HCT116 (cell line): ENCODE results near the gene DPYD. TPM values are rescaled to one million over a fixed set of nuclear protein-coding genes. Genes with fewer than 3 reads are reported as not detected.

Experiments
- ATAC-seq: fragments of 200-7000 bp; cut with Tn5 transposase; 2 replicates; pipeline ENCODE4 v1.9.1; 2020; ENCODE audit warnings: mild to moderate bottlenecking, moderate library complexity
- BruUV-seq: library from RNA; stranded (reverse); fragments of 400-500 nt; replicated peaks from 2 replicates; lab custom pipeline; 2021; lab: Mats Ljungman, UMichigan
- CTCF ChIA-PET: fragments of 300-600 bp; sonication (Branson Sonifier 250); formaldehyde crosslinking; loops from one replicate; lab custom pipeline; 2021; ENCODE audit warnings: antibody characterized with exemption; lab: Charles Lee
- POLR2A ChIA-PET: fragments of 300-600, 350-600 bp; sonication (Branson Sonifier 250); formaldehyde crosslinking; loops from one replicate; lab custom pipeline; 2021; ENCODE audit warnings: antibody characterized with exemption; lab: Charles Lee
- RAD21 ChIA-PET, 2 experiments: fragments of 300-600 bp; sonication (Branson Sonifier 250); formaldehyde crosslinking; loops; one replicate each; lab custom pipeline; 2023; ENCODE audit warnings: low total read pairs in 2 of 2; ENCODE audit not compliant: uncharacterized antibody in 2 of 2, unreplicated experiment in 2 of 2, low non-redundant PET in 1 of 2; lab: Charles Lee
- DNase-seq: peaks from one replicate; pipeline ENCODE4 v3.0.0-alpha.2; 2010; ENCODE audit warnings: low read depth, low spot score
- H2AFZ ChIP-seq: fragments of 200-600 bp; shearing (Covaris generic), sonication (generic); 2 replicates; pipeline ENCODE4 v1.6.1; 2017; ENCODE audit warnings: low read depth, mixed run types, mixed read lengths, antibody characterized with exemption, low read length; ENCODE audit not compliant: poor library complexity, severe bottlenecking
- H3K27ac ChIP-seq: 2 replicates; pipeline ENCODE4 v1.5.1; 2012; ENCODE audit warnings: low read depth, low read length
- H3K27me3 ChIP-seq: fragments of 200-600 bp; sonication (generic); 2 replicates; pipeline ENCODE4 v1.6.1; 2016; ENCODE audit warnings: mixed run types, low read length, mixed read lengths; ENCODE audit not compliant: insufficient read depth
- H3K36me3 ChIP-seq, 2 experiments: fragments of 200-500 bp in 1 of 2; fragments of 200-600 bp in 1 of 2; sonication (Bioruptor generic) in 1 of 2; sonication (generic) in 1 of 2; 2 replicates each; pipeline versions ENCODE4 v1.5.1 to v1.6.1; 2014 to 2016; ENCODE audit warnings: low read length in 2 of 2, inconsistent platforms in 1 of 2, mixed read lengths in 1 of 2, mixed run types in 1 of 2; ENCODE audit not compliant: insufficient read depth in 2 of 2, control insufficient read depth in 1 of 2
- H3K4me1 ChIP-seq, 2 experiments: fragments of 200-600 bp in 1 of 2; sonication (generic) in 1 of 2; 2 replicates each; pipeline versions ENCODE4 v1.5.1 to v1.6.1; 2012 to 2017; ENCODE audit warnings: low read length in 2 of 2, inconsistent platforms in 1 of 2, mild to moderate bottlenecking in 1 of 2, mixed read lengths in 1 of 2, mixed run types in 1 of 2, moderate library complexity in 1 of 2; ENCODE audit not compliant: insufficient read depth in 2 of 2, control insufficient read depth in 1 of 2
- H3K4me2 ChIP-seq: fragments of 200-600 bp; sonication (generic); 2 replicates; pipeline ENCODE4 v1.6.1; 2017; ENCODE audit warnings: mixed run types, low read length, mixed read lengths
- H3K4me3 ChIP-seq, 2 experiments: fragments of 200-600 bp in 1 of 2; sonication (generic) in 1 of 2; replicated peaks in 1 of 2; 2 replicates each; pipeline ENCODE4 v1.5.1; 2011 to 2016; ENCODE audit warnings: low read length in 2 of 2, control low read depth in 1 of 2, low read depth in 1 of 2, mild to moderate bottlenecking in 1 of 2, mixed read lengths in 1 of 2, mixed run types in 1 of 2
- H3K79me2 ChIP-seq: fragments of 200-600 bp; sonication (generic); 2 replicates; pipeline ENCODE4 v1.6.1; 2017; ENCODE audit warnings: mild to moderate bottlenecking, mixed run types, low read length, moderate library complexity, mixed read lengths; ENCODE audit not compliant: insufficient read depth
- H3K9ac ChIP-seq: fragments of 200-600 bp; sonication (generic); 2 replicates; pipeline ENCODE4 v1.6.1; 2016; ENCODE audit warnings: low read length, mixed read lengths
- H3K9me2 ChIP-seq: fragments of 200-600 bp; sonication (generic), shearing (Covaris generic); 2 replicates; pipeline ENCODE4 v1.6.1; 2017; ENCODE audit warnings: mixed run types, mild to moderate bottlenecking, moderate library complexity; ENCODE audit not compliant: insufficient read depth
- H3K9me3 ChIP-seq, 2 experiments: fragments of 200-500 bp in 1 of 2; fragments of 200-600 bp in 1 of 2; sonication (Bioruptor generic) in 1 of 2; sonication (generic) in 1 of 2; 2 replicates each; pipeline ENCODE4 v1.6.1; 2014 to 2017; ENCODE audit warnings: low read length in 2 of 2, mixed read lengths in 2 of 2, inconsistent platforms in 1 of 2, low read depth in 1 of 2, mild to moderate bottlenecking in 1 of 2, mixed run types in 1 of 2, moderate library complexity in 1 of 2; ENCODE audit not compliant: control insufficient read depth in 1 of 2, insufficient read depth in 1 of 2
- H4K20me1 ChIP-seq: fragments of 200-600 bp; sonication (generic), shearing (Covaris generic); 2 replicates; pipeline ENCODE4 v1.6.1; 2017; ENCODE audit warnings: mixed run types, mild to moderate bottlenecking, moderate library complexity; ENCODE audit not compliant: insufficient read depth
- CBX3 ChIP-seq: IDR thresholded peaks from 2 replicates; pipeline ENCODE4 v1.6.1; 2012; ENCODE audit warnings: low read depth
- FOSL1 ChIP-seq: IDR thresholded peaks from 2 replicates; pipeline ENCODE4 v1.6.1; 2012; ENCODE audit warnings: low read depth
- SIN3A ChIP-seq: IDR thresholded peaks from 2 replicates; pipeline ENCODE4 v1.6.1; 2012; ENCODE audit warnings: low read depth
- SRF ChIP-seq: IDR thresholded peaks from 2 replicates; pipeline ENCODE4 v1.6.1; 2012; ENCODE audit warnings: low read depth
- TCF7L2 ChIP-seq: IDR thresholded peaks from 2 replicates; pipeline ENCODE4 v1.7.0; 2011; ENCODE audit warnings: borderline replicate concordance, inconsistent platforms; ENCODE audit not compliant: insufficient read depth, insufficient read length; ENCODE audit errors: extremely low read depth
- YY1 ChIP-seq: IDR thresholded peaks from 2 replicates; pipeline ENCODE4 v1.6.1; 2011; ENCODE audit warnings: low read length, low read depth, moderate library complexity, mild to moderate bottlenecking; ENCODE audit not compliant: insufficient replicate concordance; ENCODE audit errors: extremely low read depth
- ZFX ChIP-seq: fragments of 450-650 bp; IDR thresholded peaks from 2 replicates; pipeline ENCODE4 v1.6.1; 2017
- ZNF274 ChIP-seq: fragments of 200-500 bp; sonication (Bioruptor generic); IDR thresholded peaks from 2 replicates; pipeline ENCODE4 v1.6.1; 2014; ENCODE audit warnings: mild to moderate bottlenecking, low read depth, low read length, inconsistent platforms
- intact Hi-C: fragments of 100-400 bp; cut with micrococcal nuclease; formaldehyde crosslinking; loops from 2 replicates; pipeline ENCODE4 v1.10.0; 2022
- total RNA-seq: library from RNA; stranded (reverse); gene quantifications from one replicate; pipeline ENCODE4 v1.2.1, GENCODE V29; 2021; ENCODE audit not compliant: unreplicated experiment
- TF ChIP-seq, protein P1 (sequence below): IDR thresholded peaks from 2 replicates; pipeline ENCODE4 v1.6.1; 2011; ENCODE audit warnings: mild to moderate bottlenecking, low read length, moderate library complexity; ENCODE audit not compliant: insufficient replicate concordance; ENCODE audit errors: extremely low read depth

Gene DPYD
- total RNA-seq, 1 experiment from 2014 or later = 1.7 TPM

DNA sequence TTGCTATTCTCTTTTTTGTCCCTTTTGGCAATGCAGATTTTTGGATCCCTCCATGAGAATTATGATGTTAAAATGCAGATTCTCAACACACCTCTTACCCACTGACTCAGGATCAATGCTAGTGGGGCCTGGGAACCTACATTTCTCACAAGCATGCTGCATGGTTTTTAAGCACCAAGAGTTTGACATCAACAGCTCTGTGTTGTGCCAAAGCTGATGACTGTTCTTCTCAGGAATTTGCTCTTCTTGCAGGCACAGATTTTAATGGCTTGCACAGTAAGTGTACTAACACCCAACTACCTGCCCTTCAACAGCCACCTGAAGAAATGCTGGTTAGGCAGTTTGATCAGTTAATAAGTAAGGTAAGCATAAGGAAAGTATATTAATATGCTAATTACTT is 730.5 kb downstream of the DPYD start:
- Histone ChIP-seq H3K36me3 (no peaks in the 10 kb centered on the region), H3K4me3 (no peak overlapping the region), H3K9me3 (no peaks in the 10 kb centered on the region), H2AFZ (no peak overlapping the region), H3K9ac (no peak overlapping the region), H4K20me1 (no peaks in the 10 kb centered on the region), H3K9me2 (no peaks in the 10 kb centered on the region), H3K79me2 (no peaks in the 10 kb centered on the region), H3K4me1 (peaks cover 4 to 16% of the 10 kb centered on the region in 2 experiments; a peak in 3 of 4 replicates), H3K27me3 (no peaks in the 10 kb centered on the region), H3K4me2 (no peak overlapping the region), H3K27ac (no peak overlapping the region)
- no peak for TF ChIP-seq TCF7L2
- no peak for TF ChIP-seq YY1
- TF ChIP-seq ZNF274 = no peak
- TF ChIP-seq, protein P1, sequence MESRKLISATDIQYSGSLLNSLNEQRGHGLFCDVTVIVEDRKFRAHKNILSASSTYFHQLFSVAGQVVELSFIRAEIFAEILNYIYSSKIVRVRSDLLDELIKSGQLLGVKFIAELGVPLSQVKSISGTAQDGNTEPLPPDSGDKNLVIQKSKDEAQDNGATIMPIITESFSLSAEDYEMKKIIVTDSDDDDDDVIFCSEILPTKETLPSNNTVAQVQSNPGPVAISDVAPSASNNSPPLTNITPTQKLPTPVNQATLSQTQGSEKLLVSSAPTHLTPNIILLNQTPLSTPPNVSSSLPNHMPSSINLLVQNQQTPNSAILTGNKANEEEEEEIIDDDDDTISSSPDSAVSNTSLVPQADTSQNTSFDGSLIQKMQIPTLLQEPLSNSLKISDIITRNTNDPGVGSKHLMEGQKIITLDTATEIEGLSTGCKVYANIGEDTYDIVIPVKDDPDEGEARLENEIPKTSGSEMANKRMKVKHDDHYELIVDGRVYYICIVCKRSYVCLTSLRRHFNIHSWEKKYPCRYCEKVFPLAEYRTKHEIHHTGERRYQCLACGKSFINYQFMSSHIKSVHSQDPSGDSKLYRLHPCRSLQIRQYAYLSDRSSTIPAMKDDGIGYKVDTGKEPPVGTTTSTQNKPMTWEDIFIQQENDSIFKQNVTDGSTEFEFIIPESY = no peak
- TF ChIP-seq CBX3 = no peak
- TF ChIP-seq SRF = no peak
- TF ChIP-seq SIN3A = no peak
- no peak for TF ChIP-seq FOSL1
- TF ChIP-seq ZFX = no peak
- CTCF ChIA-PET = no interaction called here
- ATAC-seq (no peak), DNase-seq (no peak)
- BruUV-seq = no TSS peak
- intact Hi-C loops = no loop called here
- RAD21 ChIA-PET = no interaction called here
- POLR2A ChIA-PET = no interaction called here
